Stimulated activated CD4-positive, alpha-beta T cell treated with anti-CD3 and anti-CD28 coated beads, Interleukin-12 subunit alpha, Interleukin-12 subunit beta, amount 100 ng/mL, for 24 hours (primary cell): ENCODE data around the gene RNF112.

Experiments
- DNase-seq, 2 experiments: peaks; one replicate each; pipeline ENCODE4 v3.0.0-alpha.2; 2020; ENCODE audit warnings: low read depth in 2 of 2

The RNF112 gene

DNA sequence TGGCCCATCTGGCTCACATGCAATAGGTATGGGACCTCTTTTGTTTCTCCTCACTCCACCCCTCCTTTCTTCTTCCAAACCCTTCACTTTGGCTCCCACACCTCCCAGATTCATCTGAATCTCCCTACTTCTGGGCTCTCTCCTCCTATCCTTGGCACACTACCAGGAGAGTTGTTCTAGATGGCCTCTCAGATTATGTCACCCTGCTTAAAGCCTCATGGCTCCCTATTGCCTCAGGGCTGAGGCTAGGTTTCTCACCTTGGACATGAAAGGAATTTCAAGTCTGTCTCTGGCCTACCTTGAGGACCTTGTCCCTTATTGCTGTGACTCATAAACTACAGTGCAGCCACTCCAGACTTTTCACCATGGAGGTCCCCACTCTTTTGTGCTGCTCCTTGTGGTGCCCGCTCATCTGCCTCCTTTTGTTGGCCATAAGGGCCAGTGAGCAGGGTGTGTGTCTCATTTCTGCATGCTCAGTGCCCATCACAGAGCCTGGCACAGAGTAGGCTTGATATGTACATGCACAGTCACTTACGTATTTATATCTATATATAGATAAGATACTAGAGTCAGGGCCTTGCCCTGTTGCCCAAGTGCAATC is 23.0 kb upstream of the RNF112 start:
- DNase-seq, result no peak

GRCh38 chr17:19388791-19389785 is 21.9 kb upstream of the RNF112 start:
- DNase-seq, result no peak

- no peak for DNase-seq
These were observed 20.1 kb upstream of the RNF112 start for GRCh38 chr17:19390951-19391350.

DNA sequence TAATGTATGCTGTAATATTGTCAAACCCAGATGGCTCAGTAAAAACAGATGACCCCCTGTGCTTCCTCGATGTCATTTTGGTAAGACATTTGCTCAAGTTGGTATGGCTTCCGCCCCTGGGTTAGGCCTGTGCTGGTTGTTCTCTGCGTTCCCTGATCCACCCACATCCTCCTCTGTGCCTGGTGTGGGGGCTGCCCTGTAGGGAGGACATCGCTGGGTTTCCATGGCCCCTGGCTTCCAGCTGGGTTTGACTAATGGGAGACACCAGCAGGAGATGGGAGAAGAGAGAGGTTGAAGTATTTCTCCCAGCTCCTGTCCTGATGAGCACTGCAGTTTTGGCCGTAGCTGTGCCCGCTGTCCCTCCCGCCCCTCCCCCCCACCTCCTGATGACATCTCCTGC is 19.6 kb upstream of the RNF112 start:
- no peak for DNase-seq

DNA sequence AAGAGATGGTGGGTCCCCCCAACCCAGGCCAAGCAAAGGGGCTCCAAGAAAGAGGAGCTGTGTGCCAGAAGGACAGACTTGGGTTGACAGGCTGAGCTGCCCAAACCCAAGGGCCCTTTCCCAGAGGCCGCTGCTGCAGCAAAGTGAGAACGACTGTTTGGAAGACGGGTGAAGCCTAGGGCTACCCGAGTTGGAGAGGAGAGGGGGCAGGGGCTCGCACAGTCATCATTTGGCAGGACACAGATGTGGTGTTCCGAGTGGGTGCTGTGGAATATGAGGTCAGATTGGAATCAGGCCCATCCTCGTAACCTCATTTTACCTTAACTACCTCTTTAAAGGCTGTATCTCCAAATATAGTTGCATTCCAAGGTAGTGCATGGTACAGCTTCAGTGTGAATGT is 18.7 kb upstream of the RNF112 start:
- DNase-seq, result no peak

DNA sequence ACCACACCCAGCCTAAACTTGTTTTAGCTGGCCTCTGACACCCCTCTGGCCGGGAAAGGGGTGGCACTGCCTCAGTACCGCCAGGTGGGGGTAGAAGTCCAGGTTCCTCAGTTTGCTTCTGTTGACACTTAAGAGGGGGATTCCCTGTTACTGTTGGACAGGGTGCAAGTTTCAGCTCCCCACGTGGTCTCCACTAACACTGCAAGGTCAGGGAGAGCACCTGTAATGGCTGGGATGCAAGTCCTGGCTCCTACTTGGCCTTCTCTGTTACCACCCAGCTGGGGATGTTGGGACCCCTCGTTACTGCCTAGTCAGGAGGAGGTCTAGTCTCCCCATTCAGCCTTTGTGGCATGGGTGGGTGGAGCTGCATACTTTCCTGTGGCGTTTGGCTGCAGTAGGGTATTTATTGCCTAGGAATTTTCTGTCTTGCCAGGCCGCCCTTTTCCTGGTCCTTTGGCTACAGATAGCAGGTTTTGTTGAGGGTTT is 13.4 kb upstream of the RNF112 start:
- DNase-seq, result no peak

GRCh38 chr17:19398301-19399181 is 12.5 kb upstream of the RNF112 start:
- no peak for DNase-seq

DNA sequence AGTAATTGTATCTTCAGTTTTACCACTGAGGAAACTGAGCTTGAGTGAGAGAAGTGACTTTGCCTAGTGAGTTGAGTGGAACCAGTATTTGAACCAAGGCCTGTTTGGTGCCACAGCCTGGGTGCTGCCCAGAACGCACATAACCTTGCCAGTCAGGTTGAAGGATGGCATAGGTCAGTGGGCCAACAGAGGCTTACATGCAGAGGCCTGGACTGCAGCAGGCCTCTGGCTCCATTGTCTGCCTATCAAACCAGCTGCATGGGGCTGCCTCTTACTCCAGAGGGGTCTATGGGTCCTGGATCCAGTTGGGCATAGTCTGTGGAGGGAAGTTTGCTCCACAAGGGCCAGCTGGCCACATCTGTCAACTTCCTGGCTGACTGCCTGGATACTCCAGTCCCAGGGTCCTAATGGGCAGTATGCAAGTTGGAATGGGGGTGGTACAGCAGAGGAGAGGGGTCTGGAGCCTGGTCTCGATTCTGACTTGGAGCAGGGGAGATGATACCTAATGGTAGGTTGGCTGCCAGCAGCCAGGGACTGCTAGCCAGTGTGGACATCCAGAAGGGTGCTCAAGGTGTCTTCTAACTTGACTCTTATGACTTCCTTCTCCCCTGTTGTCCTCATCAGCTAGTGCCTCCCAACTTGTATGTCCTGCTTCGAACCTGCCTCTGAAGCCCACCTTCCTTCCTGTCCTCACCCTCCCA is 11.1 kb upstream of the RNF112 start:
- no peak for DNase-seq

GRCh38 chr17:19401321-19402010 is 9.6 kb upstream of the RNF112 start:
- no peak for DNase-seq

- no peak for DNase-seq
These were observed 8.9 kb upstream of the RNF112 start for GRCh38 chr17:19402171-19402570.

GRCh38 chr17:19403021-19403420 is 8.0 kb upstream of the RNF112 start:
- DNase-seq, result no peak

DNA sequence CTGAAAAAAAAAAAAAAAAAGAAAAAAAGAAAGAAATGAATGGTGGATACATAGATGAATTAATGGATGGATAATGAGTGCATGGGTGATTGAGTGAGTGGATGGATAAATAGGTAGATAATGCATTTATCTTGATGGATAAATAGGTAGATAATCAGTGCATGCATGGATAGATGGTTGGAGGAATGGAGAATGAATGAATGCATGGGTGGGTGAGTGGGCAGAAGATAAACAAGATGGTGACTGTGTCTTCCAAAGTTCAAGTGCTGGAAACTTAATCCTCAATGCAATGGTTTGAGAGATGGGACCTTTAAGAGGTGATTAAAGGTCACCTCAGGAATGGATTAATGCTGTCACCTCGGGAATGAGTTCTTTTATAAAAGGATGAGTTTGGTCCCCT is 6.8 kb upstream of the RNF112 start:
- DNase-seq, result no peak

- DNase-seq, result no peak
These were observed 5.9 kb upstream of the RNF112 start for GRCh38 chr17:19405114-19405513.

DNA sequence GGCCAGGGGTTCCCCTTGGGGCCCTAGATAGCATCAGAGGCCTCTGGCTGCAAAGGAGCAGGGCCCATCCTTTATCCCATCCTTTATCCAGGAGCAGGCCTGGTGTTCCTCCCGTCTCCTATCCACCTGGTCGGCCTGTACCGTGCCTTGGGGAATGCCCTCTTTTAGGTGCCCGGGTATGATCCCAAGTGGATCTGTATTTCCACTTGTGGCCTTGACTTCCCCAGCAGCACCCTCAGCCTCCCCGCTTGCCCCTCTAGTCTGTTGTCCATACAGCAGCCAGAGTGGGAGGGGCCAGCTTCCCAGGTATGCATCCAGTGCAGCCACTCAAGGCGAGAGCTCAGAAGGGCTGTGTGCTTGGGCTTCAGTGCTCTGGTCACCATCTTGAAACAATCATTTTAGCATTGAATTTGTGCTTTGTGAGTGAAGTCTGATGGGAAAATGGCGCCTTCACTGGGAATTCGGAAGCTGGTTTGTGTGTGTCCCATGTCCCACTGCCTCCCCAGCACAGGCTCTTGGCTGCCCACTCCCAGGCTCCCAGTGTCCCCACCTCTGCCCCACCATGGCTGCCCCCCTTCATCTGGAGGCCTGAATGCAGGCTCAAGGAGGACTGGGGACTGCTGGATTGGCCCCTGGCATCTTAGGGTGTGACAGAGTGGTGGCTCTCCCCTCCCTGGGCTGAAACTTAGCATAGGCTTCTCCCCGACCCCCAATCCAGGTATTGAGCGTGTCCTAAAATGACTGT is 3.3 kb upstream of the RNF112 start:
- no peak for DNase-seq

- no peak for DNase-seq
These were observed 2.7 kb upstream of the RNF112 start for GRCh38 chr17:19408346-19408710.

- no peak for DNase-seq
These were observed 2.0 kb upstream of the RNF112 start for GRCh38 chr17:19409066-19409465.

DNA sequence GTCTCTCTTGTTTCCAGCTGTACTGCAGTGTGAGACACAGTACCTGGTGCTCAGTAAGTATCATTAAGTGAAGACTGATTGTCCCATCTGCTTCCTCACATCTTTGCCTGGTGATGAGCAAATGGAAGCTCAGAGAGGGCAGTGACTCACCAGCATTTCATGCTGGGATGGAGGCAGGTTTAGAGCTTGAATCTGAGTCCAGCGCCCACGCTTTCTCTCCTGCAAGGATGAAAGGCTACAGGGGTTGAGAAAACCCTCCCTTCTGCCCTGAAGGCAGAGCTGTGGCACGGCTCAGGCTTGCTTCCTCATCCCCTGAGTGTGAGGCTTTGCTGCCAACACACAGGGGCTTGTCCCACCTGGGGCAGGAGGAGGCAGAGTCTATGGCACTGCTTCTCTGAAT is 1.5 kb upstream of the RNF112 start:
- DNase-seq, result no peak

GRCh38 chr17:19410091-19410490 is 941 bp upstream of the RNF112 start:
- DNase-seq, result no peak

- DNase-seq, result no peak
These were observed 599 bp downstream of the RNF112 start for GRCh38 chr17:19411631-19412030.

GRCh38 chr17:19412510-19412909 is 1.5 kb downstream of the RNF112 start:
- DNase-seq, result no peak
